Muscle of arm (tissue), 12 donors: Measurements from ENCODE around the gene CDH4. TPM values are rescaled to one million over a fixed set of nuclear protein-coding genes. Genes with fewer than 3 reads are reported as not detected.

Experiments used
- DNase-seq: peaks from one replicate; pipeline ENCODE4 v3.0.0-alpha.2; 2013
- polyA plus RNA-seq, 12 donors: library from polyadenylated mRNA; unstranded; fragments of 120-200 nt; gene quantifications; one replicate each; pipeline ENCODE4 v1.2.1, GENCODE V29; 2013; ENCODE audit not compliant: insufficient read length in 12 of 12

Gene CDH4
- polyA plus RNA-seq, 12 donors: 0.79 to 1.4 (median 1.0) TPM; not detected in 2

DNA sequence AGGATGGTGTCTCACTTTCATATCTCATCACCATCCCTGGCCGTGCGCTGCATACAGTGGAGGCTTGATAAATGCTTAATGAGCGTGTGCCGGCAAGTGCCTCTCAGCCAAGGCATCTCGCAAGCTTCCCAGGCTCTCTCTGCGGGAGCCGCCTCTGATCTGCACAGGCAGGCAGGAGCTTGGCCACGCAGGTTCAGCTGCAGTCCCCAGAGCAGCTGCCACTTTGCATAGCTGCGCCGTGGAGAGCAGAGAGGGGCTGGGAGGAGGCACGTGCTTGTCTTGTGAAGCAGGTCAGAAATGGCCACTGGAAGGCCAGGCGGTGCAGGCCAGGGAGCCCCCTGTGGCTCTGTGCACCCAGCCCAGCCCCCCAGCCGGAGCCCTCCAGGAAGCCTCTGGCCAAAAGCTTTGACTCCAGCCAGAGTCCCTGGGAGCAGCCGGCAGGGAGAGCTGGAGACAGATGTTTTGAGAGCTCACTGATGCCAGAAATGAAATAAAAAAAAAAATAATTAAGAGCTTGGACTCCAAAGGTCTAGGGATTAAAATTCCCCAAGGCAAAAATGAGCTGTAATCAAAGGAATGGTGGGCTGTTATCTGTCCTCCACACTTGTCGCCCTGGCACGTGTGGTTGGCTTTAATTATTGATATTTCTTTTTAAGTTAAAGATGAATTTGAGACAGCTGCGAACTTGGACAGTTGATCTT is 377.0 kb downstream of the CDH4 start:
- peak; percentile 32 for DNase-seq

DNA sequence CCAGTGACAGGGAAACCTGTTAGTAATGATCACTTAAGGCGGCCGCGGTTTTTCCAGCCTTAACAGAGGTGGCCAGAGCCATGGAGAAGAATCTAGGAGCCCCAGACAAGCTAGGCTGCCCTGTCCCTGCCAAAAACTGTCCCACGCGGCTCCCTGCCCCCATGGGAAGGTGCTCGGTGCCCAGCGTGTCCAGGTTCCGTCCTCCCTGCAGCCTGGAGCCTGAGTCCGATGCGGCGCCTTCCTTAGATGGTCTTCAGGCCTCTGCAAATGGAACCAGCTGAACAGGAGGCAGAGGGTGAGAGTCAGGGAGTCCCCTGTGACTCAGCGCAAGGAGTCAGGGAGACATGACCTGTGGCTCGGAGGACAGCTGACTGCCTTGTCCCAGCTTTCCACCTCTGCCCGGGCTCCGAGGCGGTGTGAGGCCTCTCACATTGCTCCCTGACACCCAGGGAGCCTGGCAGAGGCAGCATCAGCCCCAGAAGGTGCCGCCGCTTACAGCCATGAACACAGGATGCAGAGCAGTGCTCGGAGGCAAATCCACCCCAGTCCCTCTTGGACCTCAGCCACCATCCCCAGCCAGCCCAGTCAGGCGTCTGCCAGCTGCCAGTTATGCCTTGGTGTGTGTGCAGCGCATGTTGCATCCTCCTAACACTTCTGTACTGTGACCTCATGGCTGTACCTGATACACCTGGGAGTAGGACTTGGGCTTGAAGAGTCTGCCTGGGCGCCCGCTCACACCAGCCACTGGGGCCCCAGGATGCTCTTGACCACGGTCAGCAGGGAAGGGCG is 377.7 kb downstream of the CDH4 start:
- DNase-seq: peak; percentile 13

DNA sequence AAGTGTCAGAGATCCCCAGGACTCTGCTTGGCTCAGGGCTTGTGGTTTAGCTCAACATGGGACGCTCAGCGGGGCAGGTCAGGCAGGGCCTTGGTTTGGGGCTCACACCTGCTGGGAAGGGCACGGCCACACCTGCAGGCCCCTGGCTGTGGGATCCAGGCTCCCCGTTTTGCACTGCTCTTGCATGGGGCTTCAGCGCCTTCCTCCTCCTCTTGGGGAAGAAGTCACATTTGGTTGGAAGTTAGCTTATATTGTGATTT is 378.3 kb downstream of the CDH4 start:
- DNase-seq: no peak

DNA sequence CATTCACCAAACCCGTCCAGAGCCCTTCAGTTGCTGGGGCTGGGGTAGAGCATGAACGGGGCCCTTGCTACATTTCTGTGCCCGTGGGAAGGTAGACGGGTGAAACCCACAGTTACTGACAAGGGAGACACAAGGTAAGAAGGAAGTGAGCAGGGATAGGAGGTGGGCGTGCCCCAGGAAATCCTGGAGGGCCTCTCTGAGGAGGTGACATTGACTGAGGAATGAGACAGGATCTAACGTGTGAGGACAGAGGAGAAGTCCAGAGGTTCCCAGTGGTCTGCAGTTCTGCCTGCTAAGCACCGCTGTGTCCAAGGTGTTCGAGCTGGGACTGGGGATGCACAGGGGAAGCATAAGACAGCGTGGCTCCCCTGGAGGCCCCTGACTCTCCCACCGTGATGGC is 378.8 kb downstream of the CDH4 start:
- no peak for DNase-seq

DNA sequence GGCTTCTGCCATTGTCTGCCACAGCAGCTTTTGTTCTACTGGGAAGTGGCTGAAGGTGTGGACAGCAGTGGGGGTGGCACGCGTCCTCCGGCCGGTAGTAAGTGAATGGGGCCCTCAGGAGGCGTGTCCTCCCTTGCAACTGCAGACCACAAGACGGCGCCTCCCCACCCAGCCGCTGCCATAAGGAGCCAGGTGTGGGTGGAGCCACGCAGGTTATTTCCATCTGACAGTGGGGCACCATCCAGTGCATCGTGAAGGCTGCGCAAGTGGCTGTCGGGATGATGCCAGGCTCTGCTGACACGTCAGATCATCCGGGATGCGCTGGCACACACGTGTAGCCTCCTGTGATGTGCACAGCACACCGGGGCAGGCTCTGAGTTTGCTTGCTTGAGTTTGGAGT is 379.7 kb downstream of the CDH4 start:
- DNase-seq: no peak

DNA sequence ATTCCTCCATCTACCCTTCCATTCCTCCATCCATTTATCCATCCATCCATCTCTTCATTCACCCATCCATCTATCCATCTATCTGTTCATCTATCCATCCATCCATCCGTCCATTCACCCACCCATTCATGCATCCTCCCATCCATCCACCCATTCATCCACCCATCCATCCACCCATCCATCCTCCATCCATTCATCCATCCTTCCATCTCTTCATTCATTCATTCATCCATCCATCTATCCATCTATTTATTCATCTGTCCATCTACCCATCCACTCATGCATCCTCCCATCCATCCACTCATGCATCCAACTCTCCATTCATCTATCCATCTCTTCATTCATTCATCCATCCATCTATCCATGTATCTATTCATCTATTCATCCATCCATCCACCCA is 380.9 kb downstream of the CDH4 start:
- no peak for DNase-seq

DNA sequence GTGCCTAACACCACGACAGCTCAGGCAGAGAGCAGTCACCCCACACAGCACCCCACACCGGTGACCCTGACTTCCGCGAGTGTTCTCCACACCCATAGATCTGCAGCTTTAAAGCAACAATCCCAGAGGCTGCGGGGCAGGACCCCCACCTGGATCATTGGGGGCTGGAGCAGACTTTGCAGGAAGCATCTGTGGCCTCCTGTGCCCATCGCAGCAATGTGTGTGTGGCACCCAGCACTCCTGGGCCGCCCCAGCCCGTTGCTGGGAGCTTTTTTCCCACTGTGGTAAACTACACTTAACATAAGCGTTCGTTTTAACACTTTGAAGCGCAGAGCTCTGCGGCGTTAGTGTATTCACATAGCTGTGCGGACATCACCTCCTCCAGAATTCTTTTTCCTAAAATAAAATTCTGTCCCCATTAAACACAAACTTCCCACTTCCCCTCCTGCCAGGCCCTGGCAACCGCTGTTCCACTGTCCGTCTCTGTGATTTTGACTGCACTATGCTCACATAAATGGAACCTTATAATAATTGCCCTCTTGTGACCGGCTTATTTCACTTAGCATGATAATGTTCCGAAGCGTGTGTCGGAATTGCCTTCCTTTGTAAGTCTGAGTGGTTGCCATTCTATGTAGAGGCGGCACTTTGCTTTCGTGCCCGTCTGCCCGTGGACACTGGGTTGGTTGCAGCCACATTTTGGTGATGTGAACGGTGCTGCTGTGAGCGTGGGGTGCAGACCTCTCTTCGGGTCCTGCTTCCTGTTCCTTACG is 382.5 kb downstream of the CDH4 start:
- no peak for DNase-seq

DNA sequence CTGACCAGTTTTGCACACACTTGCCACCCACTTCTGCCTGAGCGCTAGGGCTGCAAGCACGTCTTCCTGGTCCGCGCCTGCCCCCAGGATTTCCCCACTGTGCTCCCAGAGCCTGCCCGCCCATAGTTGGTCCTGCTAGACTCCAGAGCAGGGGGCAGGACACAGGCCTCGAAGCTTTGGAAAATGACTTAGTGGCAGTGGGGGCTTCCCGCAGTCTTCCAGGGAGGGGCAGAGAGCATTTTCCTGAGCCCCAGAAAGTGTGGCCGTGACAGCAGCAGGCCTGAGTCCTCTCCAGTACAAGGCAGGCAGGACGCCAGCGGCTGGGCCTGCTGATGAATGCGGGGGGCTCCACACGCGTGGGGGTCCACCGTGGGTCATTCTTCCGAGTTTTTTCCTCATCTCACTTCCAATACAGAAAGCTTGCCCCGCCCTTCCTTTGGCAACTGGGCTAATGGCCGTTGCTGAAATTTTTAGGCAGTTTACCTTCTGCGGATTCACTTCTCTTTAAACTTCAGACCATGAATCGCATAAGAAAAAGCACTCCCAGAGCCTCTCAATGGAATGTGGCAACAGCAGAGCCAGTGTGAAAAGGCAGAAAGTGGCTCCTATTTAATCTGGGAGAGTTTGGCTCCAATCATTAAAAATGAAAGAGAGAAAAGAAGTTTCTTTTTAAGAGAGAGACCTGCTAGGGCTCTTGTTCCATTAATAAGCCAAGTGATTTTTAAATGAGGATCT is 383.8 kb downstream of the CDH4 start:
- no peak for DNase-seq

DNA sequence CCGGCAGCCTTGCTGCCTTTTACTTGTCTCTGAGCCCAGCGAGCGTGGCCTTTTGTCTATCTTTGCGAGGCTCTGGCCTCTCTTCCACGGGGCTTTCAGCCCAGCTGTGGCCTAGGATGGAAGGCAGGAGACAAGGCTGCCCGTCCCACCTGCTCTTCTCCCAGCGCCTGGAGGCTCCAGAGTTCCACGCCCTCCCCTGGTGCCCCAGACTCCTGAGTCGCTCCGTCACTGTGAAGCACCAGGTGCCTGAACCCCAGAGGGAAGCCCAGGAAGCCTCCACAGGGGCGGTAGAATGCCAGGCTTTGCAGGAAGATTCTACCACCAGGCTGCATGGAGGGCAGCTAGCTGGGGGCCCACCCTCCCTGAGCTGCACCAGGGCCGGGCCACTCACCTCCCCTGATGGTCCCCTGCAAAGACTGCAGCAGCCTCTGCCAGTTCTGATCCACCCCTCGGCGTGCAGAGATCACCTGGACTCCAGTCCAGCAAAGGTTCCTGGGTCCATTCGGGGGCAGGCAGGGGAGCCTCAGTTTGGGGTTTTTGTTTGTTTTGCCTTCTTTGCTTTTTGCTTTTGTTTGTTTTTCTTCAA is 384.6 kb downstream of the CDH4 start:
- no peak for DNase-seq

DNA sequence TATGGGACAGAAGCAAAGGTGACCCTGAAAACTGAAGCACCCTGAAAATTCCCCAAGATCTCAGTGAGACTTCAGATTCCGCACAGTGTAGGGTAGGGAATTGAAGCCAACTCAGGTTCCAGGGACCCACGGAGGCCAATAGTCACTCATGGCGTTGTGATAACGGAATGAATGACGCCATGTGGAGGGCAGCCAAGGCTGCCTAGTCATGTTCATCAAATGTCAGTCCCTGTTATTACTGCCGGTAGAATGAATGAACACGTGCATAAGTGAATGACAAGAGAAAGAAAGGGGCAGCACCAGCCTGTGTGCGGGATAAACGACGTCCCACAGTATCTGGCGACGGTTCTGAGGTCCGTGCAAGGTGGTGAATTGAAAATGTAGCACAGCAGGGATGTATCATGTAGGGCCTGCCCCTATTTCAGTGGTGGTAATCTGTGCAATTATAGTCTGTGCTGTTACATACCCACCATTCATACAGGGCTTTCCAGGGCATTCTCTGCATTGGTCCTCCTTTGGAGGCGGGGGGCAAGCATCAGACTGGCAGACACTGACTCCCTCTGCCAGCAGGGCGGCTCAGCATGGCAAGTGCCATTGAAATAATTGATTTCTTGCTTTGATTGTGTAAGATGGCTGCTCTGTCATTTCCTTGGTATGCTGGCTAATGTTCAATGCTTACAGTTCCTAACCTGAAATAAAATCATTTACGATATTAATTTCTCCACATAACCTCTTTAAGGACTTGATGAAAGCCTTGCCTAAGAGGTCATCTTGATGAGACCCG is 386.9 kb downstream of the CDH4 start:
- no peak for DNase-seq

DNA sequence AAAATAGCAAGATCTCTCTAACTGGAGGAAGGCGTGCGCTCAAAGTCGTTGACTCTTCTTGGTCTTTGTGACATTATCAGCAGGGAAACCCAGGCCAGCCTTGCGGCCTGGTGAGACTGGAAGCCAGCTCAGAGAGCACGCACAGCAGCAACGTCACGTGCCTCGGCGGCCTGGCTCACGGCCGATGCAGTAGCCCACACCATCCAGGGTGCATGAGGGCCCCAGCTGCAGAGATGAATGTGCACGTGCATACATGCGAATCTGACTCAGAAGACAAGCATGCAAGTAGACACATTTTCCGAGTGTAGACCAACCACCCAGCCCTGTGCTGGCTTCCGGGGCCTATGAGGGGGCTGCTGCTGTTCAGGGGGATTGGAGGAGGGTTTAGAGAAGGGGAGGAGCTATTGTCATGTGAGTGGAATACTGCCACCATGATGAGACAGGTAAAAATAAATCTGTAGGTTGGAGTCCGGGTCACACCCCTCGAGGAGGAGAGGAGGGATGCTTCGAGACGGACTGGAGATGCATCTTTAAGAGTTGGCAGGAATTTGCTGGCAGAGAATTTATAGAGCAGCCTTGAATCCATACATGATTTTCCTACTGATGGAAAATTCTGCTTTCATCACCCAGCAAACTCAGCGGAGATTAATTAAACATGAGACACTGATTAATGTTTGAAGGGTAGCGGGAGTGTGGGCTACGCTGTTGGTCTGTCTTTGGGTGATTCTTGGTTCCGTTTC is 388.2 kb downstream of the CDH4 start:
- no peak for DNase-seq

DNA sequence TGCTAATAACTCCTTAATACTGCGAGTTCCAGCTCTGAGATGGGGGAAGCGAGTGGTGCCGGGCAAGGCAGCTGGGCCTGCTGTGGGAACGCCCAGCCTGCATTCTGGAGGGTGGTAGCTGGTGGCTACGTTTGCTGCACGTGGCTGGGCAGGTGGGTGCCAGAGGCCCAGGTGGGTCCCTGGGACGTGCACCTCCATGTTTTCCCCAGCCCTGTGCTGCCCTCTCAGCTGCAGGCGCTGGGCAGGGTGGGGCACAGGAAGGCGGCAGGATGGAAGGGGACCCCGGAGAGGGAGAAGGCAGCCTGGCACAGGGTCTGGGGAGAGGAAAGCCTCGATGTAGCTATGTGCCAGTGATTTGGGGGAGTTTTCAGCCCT is 388.8 kb downstream of the CDH4 start:
- no peak for DNase-seq

DNA sequence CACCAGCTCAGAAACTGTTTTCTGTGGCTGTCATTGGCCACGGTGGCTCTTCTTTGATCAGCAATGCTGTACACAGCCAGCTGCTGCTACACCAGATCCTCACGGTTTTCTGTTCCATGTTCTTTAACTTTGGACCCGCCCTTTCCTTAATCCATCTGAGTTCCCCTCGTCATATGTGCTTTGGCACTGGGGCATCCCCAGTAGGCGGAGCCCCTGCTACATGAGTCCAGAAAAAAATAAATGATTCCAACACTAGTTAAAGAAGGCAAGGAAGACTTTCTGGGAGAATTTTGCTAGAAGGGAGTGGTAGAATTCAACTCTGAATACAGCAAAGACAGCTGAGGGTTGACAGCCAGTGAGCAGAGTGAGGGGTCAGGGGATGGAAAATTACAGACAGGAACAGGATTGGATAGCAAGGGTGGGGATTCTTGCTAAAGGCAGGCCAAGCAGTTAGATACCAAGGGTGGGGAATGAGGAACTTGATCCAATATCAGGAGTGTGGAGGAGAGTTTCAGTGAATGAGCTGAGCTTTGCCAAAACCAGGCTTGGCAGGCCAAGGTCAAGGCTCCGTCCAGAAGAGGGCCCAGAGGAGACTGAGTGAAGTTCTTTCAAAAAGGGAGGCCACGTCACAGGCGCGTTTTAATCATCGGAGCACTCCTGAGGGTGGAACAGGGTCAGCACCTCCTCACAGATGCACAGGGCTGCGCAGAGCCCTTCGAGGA is 391.8 kb downstream of the CDH4 start:
- peak; percentile 72 for DNase-seq

DNA sequence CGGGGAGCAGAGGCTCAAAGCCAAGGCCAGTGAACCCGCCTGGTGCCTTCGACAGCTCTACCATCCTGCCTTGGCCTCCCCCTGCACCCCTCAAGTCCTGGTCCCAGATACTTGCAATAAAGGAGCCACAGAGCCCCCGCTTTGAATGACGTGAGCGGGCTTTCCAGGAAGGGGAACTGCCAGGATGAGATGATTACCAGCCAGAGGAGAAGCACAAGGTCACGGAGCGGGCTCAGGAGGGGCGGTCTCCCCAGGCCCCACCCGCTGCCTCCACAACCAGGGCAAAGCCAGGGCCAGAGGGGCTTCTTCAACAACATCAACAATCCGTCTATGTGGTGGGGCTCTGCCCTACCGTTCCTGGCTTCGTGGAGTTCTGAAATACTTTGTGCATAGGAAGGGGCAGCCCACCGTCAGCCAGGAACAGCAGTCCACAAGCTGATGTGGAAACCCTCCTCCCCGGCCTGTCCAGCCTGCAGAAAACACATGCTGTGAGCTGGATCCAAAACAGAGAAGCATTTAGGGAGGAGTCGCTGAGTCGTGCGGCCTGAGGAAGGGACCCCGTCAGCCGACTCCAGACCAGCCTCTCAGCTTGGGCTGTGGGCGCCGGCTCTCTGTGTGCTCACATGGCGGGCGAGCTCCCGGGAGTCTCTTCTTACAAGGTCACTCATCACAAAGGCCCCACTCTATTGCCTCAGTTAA is 392.5 kb downstream of the CDH4 start:
- DNase-seq: peak; percentile 46

DNA sequence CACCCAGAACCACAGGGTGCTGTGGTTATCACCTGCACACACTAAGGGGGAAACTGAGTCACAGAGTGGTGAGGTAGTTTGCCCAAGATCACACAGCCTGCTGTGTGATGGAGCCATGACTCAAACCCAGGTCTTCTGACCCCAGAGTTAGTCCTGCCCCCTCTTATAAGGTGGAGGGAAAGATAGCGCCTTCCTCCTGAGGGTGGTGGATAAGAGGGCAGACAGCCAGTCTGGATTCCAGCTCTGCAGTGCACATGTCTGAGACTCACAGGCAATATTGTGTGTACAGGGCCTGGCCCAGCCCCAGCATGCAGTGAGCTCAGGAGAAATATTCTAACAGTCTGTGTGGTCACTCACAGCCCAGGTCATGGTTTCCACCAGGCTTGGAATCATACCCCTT is 393.7 kb downstream of the CDH4 start:
- no peak for DNase-seq

DNA sequence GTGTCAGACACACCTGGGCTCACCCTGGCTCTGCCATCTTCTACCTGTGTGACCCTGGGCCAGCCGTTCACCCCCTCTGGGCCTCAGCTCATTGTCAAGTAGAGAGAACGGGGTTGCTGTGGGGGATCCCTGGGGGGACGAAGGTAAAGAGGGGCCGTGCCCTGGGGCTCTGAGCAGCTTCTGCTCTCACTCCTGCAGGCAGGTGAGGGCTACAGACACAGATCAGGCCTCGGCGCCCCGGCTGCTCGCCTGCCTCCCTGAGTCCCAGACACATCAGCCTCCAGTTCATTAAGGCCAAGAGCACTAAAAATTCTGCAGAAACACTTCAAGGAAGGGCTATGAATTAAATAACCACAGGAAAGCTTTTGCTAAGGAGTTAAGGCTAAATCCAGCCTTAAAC is 394.4 kb downstream of the CDH4 start:
- no peak for DNase-seq

DNA sequence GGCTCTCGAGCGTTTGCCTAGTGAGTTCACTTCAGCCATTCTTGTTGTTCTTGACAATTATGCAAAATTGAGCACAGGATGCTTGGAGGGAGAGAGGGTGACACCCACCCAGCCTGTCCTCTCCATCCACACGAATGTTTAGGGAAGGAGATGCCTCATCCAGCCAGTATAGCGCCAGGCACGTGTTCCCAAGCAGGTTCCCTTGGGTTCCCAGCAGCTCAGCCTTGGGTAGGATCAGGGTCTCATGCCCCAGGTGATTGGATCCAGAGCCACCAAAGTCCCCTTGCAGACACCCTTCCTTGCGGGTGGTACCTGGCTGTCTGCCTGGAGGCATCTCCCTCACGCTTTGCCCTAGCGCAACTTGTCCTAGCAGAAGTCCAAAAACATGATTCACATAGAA is 394.9 kb downstream of the CDH4 start:
- DNase-seq: no peak

DNA sequence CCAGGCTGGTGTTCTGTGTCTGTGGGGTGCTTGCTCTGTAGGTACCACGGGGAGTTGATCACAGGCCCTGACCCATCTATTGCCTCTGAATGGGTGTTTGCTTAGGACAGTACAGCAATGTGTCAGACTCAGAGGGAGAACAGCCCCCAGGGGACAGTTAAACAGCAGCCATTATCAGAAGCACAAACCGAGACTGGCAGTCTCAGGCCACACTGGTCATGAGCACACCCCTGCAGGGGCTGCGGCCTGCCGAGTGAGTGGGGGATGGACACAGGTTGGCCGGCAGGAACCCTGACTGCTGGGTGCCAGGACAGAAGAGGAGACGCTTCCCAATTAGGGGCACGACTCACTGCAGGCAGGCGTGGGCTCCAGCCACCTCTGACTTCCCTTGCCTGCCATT is 395.6 kb downstream of the CDH4 start:
- no peak for DNase-seq
